ENCODE data around the gene SLC25A18.

Gene SLC25A18

DNA sequence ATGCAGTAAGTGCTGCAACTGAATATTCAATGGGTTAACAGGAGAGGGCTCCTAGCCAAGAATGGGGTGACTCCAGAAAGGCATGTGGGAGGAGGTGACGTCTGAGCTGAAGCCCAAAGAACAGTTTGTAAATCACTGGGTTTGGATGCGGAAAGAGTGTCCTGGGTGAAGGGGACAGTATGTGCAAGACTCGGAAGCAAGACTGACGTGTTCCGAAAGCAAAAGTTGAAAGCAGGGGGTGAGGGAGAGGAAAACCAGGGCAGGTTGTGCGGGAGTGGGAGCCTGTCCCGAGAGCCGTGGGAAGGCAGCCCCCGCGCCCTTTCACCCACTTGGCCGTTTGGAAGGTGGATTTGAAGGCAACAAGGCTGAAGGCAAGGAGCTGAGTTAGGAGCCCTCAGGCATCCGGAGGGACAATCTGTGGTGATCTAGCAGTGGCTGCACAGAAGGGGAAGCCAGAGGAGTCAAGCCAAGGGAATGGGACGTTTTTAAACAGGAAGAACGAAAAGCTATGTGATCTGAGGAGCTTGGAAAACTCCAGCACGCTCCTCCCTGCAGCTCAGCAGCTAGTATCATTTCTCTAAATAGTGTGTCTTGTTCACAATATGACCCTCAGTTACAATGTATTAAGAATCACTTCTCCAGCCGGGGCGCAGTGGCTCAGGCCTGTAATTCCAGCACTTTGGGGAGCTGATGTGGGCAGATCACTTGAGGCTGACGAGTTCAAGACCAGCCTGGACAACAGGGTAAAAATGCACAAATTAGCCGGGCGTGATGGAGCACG lies 7.7 kb downstream of the SLC25A18 start:
- FAIRE-seq = no peak

DNA sequence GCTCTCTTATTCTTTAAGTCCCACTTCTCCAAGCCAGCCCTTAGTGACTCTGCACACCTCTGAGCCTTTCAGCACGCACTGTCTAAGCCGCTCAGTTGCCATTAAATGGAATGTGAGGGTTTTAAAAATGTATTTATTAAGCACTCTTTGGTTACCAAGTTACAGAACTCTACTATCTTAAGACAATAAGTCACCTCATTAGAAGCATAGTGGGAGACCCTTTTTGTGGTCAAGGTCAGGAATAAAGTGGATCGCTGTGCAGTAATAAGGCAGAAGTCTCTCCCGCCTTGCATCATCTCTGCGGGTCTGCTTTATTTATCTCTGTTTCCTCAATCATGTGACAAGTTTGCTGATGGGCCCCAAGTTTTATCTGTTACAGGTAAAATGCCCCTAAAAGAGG lies 11.9 kb downstream of the SLC25A18 start:
- FAIRE-seq = no peak

DNA sequence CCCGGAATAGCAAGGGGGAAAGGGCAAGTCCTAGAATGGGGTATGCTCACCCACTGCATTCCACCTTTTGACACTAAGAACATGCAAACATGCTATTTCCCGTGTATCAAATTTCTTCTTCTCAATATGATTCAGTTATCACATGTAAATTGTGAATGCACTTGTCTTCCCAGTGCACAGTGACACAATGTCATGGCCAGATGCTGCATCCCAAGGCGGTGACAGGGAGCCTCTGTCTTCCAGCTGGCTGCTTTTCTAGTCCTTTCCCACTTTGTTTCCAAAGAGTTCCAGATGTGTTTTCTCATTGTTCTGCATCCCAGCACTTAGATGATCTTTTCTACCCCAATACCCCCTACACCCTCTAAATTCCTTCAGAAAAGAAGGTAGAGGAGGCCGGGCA lies 12.4 kb downstream of the SLC25A18 start:
- FAIRE-seq = no peak

- FAIRE-seq = no peak
Observed at GRCh38 chr22:17576470-17576869, 13.2 kb downstream of the SLC25A18 start.

DNA sequence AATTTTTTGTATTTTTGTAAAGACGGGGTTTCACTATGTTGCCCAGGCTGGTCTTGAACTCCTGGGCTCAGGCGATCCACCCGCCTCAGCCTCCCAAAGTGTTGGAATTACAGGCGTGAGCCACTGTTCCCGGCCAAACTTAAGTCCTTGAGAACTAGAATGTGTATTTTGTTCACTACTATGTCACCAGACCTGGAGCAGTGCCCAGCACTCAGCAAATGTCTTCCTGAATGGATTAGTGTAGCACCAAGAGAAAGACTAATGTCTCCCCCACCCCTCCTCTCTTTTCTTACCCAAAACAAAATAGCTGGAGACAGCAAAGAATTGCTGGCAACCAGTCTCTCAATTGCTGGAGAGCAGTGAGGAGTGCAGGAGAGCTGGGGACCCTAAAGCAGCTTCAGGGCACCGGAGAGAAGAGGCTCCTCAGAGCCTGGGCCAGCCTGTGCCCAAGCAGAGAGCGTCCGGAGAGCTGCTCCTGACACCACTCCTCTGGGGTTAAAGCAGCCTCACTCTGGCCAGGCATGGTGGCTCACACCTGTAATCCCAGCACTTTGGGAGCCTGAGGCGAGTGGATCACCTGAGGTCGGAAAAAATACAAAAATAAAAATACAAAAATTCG lies 14.9 kb downstream of the SLC25A18 start:
- FAIRE-seq = no peak

GRCh38 chr22:17579535-17579981 lies 16.3 kb downstream of the SLC25A18 start:
- no peak for FAIRE-seq

DNA sequence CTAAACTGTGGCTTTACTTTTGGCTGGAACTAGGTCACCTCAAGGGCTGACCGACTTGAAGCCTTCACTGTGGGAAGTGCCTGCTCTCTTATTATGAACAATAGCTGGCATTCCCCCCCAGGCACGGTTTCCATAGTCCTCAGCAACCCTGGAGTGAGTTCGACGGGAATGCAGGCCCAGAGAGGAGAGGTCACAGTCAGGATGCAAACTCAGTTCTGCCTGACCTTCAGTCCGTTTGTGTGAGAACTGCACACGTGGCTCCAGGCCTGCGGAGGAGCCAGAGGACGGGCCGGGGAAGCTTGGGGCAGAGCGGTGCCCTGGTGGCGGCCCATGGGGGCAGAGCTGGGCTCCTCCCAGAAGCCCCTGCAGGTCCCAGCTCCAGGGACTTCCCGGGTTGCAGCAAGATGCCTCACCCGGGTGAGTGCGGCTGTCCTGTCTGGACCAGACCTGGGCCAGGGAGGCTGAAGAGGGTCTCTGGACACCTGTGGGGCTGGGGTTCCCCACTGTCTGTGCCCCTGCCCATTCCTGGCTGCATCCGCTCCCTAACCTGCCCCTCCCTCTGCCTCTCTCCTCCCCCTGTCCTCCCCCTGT lies 17.2 kb downstream of the SLC25A18 start:
- no peak for FAIRE-seq

DNA sequence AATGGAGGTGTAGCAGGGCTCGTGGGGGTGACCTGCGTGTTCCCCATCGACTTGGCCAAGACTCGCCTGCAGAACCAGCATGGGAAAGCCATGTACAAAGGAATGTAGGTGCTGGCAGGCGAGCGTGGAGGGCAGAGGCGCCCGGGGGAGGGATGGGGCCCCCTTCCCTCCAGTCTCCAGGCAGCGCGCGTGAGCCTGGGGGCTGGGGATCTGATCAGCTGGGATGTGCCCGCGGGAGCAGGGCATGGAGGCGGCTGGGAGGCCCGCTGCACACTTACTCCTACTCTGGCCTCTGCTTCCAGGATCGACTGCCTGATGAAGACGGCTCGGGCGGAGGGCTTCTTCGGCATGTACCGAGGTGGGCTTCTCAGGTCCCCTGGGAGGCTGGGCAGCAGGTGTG lies 17.8 kb downstream of the SLC25A18 start:
- FAIRE-seq = no peak

GRCh38 chr22:17581631-17582030 lies 18.3 kb downstream of the SLC25A18 start:
- no peak for FAIRE-seq

DNA sequence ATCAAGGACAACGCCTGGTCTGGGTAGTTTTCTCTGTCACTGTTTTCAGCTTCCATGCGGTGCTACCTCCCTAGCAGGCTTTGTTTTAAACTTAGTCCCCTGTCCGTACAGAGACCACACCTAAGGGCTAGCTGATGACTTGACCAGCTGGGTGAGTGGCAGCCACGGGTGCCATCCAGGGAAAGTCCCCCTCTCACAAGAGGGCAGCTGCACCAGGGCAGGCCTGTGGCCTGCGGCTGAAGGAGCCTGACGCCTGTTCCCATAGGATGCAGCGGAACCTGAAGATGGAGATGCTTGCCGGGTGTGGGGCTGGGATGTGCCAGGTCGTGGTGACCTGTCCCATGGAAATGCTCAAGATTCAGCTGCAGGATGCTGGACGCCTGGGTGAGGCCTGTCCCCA lies 19.9 kb downstream of the SLC25A18 start:
- no peak for FAIRE-seq

DNA sequence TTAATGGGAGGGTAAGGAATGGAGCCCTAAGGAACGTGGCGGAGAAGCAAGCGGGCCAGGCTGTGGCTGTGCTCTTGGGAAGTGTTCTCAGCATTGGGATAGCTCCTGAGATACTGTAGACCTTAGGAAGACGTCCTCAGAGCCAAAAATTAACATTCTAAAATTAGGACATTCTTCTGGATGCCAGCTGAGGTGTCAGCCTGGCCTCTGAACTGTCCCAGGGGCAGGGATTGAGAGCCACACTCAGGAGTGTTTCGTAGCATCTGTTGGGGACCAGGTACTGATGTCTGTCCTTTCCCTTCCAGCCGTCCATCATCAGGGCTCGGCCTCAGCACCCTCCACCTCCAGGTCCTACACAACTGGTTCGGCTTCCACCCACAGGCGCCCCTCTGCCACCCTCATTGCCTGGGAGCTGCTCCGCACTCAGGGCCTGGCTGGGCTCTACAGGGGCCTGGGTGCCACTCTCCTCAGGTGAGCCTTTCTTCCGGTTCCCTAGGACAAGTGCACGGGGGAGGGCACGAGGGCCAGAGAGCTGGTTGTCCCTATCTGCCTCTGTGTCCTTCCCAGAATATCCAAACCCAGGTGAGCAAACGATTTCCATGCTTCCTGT lies 23.6 kb downstream of the SLC25A18 start:
- no peak for FAIRE-seq

- no peak for FAIRE-seq
Observed at GRCh38 chr22:17587629-17588028, 24.3 kb downstream of the SLC25A18 start.

DNA sequence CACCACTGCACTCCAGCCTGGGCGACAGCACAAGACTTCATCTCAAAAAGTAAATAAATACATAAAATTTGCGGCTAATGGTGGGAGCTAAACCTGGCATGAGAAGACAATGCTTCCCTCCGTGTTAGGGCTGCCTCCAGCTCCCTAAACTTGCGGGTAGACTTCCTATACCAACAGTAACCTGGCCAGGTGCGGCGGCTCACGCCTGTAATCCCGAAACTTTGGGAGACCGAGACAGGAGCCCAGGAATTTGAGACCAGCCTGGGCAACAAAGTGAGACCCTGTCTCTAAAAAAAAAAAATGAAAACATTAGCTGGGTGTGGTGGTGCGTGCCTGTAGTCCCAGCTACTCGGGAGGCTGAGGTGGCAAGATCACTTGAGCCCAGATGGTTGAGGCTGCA lies 25.3 kb downstream of the SLC25A18 start:
- FAIRE-seq = no peak

DNA sequence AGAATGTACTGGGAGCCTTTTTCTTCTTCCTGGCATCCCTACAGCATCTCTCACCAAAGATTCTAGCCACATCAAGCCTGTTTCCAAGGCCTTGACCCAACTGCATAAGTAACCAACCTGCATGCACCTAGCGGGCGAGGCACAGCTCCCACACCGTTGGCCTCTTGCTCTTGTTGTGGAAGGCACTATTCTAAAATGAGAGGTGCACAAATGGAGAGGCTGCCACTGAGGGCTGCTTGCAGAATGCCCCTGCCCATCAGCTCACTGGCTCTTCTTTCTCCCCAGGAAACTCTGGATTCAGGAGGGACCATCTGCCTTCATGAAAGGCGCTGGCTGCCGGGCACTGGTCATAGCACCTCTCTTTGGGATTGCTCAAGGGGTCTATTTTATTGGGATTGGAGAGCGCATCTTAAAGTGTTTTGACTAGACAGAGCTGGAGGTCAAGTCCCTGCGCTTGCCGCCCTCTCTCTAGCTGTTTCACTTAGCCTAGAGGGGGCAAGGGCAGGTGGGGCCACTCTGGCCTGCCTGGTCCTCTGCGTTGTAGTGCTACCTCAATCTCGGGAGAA lies 26.6 kb downstream of the SLC25A18 start:
- no peak for FAIRE-seq

GRCh38 chr22:17590586-17590985 lies 27.3 kb downstream of the SLC25A18 start:
- no peak for FAIRE-seq

GRCh38 chr22:17592201-17592600 lies 28.9 kb downstream of the SLC25A18 start:
- FAIRE-seq = no peak

DNA sequence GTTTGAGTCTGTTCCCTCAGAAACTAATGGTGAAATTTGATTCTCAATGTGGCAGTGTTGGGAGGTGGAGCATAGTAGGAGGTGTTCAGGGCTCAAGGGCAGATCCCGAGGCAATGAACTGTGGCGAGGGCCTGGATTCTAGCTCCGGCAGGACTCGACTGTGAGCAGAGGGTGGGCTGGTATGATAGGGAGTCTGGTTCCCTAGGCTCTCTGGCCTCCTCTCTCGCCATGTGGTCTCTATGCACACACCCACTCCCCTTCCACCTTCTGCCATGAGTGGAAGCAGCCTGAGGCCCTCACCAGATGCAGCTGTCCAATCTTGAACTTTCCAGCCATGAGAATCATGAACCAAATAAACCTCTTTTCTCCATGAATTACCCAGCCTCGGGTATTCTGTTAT lies 32.9 kb downstream of the SLC25A18 start:
- FAIRE-seq = no peak

GRCh38 chr22:17597217-17597616 lies 33.9 kb downstream of the SLC25A18 start:
- no peak for FAIRE-seq

DNA sequence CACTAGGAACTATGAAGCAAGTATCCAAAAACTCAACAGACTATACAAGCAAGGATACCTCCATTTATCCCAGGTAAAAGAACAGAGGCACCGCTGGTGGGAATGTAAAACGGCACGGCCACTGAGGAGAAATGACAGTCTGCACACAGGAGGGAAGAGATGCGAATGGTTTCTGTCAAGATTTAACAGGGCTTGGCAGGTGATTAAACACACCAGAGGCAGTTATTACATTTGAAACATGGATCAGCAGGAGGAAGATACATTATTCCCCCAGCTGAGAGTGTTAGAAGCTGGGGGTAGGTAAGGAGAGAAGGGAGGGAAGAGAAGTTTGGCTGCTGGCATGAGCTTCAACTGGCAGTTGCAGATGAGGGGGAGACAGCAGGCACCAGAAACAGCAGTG lies 35.0 kb downstream of the SLC25A18 start:
- no peak for FAIRE-seq

GRCh38 chr22:17601031-17601430 lies 37.7 kb downstream of the SLC25A18 start:
- no peak for FAIRE-seq

DNA sequence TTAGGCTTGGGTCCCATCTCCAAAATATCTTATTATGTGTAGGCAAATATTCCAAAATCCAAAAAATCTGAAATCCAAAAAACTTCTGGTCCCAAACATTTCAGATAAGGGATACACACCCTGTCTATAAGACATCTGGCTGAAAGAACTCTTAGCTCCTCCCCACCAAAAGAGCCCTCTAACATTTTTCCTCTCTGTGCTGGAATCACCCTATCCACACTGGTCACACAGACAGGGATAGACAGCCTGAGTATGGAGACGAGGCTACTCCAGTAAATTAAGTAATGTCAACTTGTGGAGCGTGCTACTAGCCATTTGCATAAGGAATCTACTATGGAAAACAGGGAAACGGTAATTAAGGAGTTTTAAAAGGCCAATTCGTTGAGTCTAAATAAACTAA lies 40.4 kb downstream of the SLC25A18 start:
- FAIRE-seq = no peak

- FAIRE-seq = no peak
Observed at GRCh38 chr22:17606496-17606895, 43.2 kb downstream of the SLC25A18 start.

DNA sequence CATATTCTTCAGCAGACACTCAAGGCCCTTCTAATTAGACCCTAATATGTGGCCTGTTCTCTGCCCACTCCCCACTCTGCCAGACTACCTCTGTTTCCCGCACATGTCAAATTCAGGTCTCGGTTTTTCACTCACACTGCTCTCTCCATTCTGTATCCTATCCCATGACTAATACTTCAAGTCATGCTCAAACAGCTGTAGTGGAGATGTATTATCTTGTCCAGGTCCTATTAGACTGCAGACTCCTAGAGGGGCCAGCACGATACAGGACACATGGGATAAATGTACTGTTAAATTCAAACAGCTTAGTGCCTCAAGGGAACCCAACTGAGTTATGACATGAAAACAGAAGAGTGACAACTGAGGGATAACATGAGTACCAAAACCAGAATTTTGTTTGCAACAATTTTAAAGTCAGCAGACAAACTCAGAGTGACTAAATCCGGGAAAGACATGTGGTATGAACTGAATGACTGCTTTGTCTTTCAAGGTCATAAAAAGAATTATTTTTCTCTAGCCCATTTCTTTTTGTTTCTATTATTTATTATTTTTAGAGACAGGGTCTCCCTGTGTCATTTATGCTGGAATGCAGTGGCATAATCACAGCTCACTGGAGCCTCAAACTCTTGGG lies 44.7 kb downstream of the SLC25A18 start:
- FAIRE-seq = no peak
